Loucy (cell line): ENCODE results near the gene ARSK.

Experiments used
- CTCF ChIP-seq: fragments of 200-600 bp; sonication (generic); conservative IDR thresholded peaks from 2 replicates; pipeline ENCODE4 v1.5.1; 2014; ENCODE audit warnings: mild to moderate bottlenecking, antibody characterized with exemption, low read length
- EZH2phosphoT487 ChIP-seq: fragments of 200-600 bp; IDR thresholded peaks from 2 replicates; pipeline ENCODE4 v1.6.1; 2018; ENCODE audit warnings: antibody characterized with exemption, mild to moderate bottlenecking, moderate library complexity, borderline replicate concordance

- no peak for TF ChIP-seq CTCF
- TF ChIP-seq EZH2phosphoT487: no peak
Observed at GRCh38 chr5:95606419-95606818, 51.5 kb downstream of the ARSK start.
